HG03354 (cell line): ENCODE measurements around the gene PRKAR1B.

ENCODE experiments used
- ATAC-seq: cut with Tn5 transposase; IDR thresholded peaks from one replicate; pipeline ENCODE4 v1.9.1; 2021; ENCODE audit warnings: mild to moderate bottlenecking; ENCODE audit not compliant: unreplicated experiment, poor library complexity, severe bottlenecking

Gene PRKAR1B

DNA sequence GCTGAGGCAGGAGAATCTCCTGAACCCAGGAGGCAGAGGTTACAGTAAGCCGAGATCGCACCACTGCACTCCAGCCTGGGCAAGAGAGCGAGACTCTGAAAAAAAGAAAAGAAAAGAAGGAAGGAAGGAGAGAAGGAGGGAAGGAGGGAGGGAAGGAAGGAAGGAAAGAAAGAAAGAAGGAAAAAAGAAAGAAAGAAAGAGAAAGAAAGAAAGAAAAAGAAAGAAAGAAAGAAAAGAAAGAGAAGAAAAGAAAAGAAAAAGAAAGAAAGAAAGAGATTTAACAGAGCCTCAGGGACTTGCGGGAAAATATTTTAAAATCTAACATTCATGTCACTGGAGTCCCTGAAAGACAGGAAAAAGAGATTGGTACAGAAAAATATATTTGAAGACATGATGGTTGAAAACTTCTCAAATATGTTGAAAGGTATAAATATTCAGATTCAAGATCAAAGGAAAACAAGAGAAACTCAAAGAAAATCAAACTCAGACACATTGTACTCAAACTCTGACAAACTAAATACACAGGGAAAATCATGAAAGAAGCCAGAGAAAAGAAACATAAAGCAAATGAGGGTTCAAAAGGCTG, 25.9 kb downstream of the PRKAR1B start:
- ATAC-seq: no peak

DNA sequence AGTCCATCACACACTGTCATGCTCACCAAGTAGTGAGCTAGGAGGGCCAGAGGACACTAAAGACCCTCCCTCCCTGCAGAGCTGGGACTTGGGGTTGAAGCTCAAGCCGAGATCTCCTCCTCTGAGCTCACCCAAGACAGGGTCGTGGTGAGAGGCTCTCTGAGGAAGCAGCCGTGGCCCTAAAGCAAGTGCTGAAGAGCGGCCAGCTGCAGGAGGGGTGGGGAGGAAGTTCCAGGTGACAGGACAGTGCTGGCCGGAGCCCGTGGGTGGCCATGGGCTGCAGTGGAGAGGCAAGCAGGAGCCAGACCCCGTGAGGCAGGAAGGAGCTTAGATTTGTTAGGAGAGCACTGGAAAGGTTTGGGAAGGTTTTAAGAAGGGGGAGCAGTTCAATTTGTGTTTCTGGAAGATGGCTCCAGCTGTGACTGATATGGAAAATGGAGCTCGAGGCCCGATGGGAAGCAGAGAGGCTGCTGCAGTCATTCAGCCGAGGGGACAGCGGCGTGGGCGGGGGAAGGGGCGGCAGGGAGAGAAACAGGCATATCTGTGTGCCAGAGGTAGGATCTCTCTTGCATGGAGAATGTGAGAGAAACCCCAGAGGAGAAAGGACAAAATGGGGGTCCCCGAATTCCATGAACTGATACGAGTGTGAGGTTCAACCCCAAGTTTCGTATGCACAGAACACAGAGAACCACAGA, 27.5 kb downstream of the PRKAR1B start:
- ATAC-seq: no peak

DNA sequence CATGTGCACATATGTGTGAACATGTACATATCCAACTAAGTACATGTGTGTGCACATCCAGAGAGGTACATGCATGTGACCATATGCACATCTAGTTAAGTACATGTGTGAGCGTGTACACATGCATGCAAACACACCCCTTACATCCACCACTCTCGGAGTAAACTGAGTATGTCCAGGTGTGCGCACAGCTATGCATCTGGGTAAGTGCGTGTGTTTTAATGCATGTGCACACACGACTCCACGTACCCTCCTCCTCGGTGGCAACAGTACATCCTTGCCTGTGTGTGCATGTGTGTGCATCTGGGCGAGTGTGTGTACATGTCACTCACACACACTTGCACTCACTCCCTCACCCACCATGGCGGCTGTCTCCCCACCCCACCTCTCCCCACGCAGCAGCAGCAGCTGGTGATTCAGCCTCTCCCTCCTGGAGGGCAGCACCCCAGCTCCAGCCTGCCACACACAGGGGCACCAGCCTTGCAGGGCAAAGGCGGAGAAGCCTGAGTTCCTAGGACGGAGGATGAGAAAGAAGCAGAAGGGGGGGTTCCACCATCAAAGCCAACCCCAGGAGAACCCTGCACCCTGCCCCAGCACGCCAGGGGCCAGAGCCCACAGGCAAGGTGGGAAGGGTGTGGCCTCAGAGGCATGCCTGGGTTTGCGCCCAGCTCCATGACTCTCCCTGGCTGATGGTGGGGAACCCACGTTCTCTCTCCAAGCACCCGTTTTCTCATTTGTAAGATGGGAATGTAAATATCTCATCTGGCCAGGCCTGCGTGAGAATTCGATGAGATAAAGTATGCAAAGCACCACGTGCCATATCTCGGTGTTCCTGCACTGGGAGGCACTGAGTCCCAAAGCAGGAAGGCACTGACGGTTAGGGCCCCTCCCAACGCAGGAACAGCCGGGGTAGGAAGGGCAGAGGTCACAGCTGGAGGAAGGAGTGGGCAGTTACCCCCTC, 28.3 kb downstream of the PRKAR1B start:
- ATAC-seq: no peak

DNA sequence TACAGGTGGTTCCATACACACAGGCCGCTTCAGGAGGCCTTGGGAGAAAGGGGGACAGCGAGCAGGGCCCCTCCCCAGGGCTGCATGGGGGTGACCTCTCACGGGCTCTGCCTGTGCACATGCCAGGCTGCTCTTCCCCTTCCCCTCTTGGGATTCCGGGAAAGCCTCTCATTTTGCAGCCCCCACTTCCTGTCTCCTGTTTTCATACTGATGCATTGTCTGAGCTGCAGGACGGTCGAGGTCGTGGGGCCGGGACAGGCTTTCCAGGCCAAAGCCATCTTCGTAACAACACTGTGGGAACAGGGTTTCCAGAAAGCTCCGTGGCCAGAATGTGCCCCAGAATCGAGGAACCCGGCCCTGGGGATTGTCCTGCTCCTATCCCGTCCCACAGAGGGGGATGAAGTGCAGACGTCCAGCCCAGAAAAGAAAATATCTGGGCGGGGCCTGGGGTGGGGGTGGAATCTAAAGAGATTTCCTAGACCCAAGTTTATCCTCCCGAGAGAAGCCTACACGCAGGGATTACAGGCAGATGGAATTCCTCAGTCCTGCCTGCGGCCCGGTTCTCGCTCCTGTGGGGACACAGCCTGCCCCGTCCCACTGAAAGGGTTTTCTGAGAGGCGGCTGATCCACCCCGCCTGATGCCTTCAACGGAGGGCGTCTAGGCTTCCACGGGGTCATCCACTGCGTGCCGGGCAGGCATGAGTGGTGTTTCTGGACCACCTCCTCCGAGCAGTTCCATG, 30.1 kb downstream of the PRKAR1B start:
- no peak for ATAC-seq

DNA sequence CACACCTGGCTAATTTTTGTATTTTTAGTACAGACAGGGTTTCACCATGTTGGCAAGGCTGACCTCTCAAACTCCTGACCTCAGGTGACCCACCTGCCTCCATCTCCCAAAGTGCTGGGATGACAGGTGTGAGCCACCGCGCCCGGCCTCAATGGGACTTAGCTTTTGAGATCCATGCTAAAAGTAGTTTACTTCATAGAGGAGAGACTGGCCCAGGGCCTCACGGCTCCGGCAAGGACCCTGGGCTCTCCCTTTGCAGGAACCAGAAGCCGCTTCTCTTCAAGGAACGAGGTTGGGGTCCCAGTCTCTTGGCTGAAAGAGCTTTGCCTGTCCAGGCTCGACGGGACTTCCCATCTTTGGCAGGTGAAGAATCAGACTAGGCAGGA, 30.7 kb downstream of the PRKAR1B start:
- no peak for ATAC-seq

DNA sequence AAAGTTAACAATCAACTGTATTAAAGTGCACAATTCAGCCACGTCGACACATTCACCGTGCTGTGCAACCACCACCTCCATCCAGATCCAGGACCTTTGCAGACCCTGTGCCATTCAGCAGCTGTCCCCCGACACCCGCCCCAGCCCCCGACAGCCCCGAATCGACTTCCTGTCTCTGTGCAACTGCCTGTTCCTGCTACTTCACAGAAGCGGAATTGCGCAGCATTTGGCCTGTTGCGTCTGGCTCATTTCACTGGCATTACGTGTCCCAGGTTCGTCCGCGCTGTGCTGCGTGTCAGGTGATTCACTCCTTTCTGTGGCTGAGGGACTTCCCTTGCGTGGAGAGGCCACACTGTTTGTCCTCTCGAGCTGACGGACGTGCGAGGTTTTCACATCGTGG, 33.8 kb downstream of the PRKAR1B start:
- no peak for ATAC-seq

DNA sequence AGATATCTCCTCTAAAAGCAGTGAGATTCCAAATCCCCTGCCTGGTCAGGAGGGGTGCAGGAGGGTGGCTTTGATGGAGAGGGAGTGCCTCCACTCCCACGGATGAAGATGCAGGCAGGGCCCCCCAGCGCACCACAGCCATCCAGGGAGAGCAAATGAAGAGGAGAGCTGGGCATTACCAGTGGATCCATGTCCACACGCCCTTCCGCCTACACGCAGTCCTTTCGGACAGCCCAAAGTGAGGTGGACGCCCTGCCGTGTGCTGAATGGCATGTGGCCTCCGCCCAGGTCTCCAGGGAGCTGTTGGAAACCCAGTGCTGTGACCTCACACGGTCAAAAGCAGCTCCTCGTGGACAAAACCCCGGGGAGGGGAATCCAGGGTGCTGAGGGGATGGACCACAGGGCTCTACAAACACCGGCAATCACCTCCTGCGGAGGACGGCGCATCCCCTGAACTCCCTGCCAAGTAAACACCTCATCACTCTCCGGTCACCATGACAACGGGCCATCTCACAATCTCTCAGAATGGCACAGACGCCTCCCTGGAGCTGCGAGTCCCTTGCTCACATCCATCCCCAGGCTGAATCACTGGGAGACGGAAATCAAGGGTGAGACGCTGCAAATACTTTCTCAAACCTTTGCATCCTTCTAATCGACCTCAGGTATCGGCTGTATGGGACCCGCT, 35.6 kb downstream of the PRKAR1B start:
- ATAC-seq: no peak

DNA sequence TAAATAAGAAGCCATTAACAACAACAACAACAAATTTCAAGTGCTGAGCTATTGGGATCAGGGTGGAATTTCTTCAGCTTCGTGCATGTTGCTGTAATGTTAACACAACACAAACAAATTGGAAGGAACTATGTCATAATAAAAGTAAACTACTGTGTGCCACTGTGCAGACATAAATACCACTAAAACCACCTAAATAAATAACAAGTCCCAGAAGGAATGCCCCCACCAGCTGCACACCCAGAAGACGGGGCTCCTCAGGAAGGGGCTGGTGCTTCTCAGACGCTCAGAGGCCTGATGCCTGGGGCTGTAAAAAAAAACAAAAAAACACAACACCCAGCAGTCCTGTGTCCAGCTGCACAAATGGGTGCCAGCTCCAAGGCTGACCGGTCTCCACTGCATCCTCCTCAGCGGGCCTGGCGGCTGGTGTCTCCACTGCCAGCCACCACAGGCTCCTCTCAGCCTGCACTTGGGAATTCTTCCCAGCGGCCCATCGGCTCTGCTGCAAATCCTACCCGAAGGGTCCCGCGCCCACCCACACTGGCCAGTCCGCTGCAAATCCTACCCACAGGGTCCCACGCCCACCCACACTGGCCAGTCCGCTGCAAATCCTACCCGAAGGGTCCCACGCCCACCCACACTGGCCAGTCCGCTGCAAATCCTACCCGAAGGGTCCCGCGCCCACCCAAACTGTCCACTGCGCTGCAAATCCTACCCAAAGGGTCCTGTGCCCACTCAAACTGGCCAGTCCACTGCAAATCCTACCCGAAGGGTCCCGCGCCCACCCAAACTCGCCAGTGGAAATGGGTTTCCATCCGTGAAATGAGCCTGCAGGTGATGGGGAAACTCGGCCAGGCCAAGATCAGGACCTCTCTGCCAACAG, 36.4 kb downstream of the PRKAR1B start:
- no peak for ATAC-seq

DNA sequence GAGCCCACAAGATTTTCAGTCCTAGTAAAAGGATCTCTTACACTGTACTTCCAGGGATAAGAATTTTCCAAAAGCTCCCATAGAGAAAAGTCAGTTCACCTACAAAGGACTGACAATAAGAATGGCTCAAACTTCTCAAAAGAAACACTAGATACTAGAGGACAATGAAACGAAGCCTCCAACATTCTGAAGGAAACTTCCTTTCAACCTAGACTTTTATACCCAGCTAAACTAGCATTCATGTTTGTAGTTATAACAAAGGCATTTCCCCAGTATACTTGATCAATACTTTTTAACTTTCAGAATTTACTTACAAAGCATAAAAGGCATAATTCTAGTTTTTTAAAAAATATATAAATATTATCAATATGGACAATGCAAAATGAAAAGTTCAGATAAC, 41.5 kb downstream of the PRKAR1B start:
- ATAC-seq: no peak

DNA sequence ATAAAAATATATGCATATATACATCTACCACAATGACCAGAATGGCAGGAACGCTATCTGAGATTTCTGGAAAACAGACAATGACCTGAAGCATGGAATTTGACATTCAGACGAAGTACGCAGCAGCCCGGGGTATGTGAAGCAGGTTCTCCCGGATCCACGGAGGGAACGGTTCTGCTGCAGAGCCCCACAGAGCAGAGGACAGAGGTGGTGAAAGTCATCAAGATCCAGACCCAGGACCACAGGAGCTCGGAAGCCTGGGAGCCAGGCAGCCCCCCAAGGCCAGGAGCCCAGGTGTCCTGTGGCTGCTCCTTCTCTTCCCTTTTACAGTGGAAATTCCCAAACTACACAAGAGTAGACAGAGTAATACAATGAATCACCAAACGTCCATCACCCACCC, 42.7 kb downstream of the PRKAR1B start:
- no peak for ATAC-seq

DNA sequence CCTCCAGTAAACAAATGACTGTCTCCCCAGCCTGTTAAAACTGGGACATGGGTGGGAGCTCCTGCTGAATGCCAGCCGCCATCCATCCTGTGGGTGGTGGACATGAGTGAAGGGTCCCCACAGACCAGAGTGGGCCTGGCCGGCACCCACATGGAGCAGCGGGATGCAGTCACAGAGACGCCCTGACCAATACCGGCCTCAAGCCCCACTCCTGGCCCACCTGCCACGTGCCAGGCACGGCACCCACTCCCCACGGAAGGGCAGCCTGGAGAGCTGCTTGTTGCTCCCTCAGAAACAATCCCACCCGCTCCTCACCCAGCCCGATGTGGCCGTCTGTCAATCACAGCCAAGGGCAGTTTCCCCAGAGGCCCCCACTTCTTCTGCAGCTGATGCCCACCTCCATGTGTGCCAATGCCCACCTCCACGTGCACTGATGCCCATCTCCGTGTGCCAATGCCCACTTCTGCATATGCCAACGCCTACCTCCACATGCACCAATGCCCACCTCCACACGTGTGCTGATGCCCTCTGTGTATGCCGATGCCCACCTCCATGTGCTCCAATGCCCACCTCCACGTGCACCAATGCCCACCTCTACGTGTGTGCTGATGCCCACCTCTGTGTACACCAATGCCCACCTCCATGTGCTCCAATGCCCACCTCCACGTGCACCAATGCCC, 43.4 kb downstream of the PRKAR1B start:
- ATAC-seq: no peak

DNA sequence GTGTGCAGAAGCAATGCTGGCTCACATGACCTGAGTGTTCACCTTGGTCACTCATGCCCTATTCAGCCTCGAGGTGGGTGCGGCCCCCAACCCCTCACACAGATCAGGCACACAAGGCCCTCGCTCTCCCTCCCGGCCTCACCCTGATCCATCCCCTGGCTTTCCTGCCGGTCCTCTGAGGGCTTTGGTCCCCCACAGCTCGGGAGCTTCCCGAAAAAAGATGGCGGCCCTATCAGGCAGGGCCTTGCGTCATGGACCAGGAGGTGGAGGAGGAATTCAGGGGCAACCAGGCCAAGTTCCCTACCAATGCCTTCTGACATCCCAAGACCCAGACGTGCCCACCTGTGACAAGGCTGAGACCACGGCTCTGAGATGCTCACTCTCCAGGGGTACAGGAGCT, 44.3 kb downstream of the PRKAR1B start:
- no peak for ATAC-seq

DNA sequence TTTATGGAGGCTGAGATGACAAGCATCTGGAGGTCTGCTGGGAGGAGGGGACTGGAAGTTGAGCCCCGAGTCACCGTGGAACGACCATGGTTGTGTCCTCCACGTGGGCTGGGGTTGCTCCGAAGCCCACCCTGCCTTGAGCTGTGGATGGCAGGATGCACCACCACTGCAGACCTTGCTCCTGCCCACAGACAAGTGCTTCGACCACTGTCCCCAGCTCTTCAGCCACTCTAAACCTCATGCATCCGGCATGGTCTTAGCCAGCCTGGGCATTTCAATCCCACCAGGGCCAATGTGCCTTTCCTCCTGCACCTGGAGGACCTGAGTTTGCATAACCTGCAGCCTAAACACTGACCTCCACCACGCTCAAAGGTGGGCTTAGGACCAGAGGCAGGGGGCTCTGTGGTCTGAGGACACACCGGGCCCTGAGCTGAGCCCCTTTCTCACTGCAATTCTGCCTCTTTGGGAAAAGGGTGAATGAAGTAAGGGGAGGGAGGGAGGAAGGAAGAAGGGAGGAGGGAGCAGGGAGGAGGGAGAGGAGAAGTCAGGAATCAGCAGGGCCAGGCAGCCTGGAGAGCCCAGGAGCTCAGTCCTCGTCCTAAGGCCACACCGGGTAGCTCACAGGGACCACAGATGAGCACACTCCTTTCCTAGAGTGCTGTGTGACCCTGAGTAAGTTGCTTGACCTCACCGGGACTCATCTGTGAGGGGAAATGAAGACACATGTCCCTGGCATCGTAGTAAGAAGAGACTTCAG, 45.4 kb downstream of the PRKAR1B start:
- ATAC-seq: no peak

DNA sequence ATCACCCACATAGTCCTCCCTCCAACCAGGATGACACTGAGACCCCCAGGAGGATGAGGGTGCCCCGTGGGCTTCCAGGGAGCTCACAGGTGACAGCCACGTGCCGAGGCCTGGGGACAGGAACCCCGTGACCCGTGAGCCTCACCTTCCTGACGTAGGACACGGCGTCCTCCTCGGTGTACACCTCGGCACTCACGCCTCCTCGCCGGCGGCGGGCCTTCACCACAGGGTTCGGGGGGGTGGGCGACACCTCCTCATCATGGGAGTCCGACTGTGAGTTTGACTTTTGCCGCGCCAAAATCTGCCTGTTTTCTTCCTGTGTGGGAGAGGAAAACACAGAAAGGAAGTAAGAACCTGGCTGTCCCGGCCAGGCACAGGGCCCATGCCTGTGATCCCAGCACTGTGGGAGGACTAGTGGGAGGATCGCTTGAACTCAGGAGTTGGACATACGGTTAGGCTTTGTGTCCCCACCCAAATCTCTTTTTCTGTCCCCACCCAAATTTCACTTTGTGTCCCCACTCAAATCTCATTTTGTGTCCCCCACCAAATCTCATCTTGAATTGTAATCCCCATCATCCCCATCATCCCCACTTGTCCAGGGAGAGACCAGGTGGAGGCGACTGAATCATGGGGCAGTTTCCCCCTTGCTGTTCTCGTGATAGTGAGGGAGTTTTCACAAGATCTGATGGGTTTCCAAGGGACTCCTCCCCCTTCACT, 46.5 kb downstream of the PRKAR1B start:
- no peak for ATAC-seq

DNA sequence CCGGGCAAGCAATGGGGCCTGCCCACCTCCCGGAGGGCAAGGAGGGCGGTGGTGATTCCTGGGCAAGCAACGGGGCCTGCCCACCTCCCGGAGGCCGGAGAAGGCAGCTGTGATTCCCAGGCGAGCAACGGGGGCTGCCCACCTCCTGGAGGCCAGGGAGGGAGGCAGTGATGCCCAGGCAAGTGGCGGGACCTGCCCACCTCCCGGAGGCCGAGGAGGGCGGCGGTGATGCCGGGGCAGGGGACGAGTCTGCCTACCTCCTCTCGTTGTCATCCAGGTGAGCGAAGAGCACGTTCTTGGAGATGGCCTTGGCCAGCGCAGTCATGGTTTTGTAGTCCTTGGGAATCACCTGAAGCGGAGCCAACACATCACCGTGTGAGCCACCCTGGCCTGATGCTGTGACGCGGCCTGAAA, 50.1 kb downstream of the PRKAR1B start:
- no peak for ATAC-seq

DNA sequence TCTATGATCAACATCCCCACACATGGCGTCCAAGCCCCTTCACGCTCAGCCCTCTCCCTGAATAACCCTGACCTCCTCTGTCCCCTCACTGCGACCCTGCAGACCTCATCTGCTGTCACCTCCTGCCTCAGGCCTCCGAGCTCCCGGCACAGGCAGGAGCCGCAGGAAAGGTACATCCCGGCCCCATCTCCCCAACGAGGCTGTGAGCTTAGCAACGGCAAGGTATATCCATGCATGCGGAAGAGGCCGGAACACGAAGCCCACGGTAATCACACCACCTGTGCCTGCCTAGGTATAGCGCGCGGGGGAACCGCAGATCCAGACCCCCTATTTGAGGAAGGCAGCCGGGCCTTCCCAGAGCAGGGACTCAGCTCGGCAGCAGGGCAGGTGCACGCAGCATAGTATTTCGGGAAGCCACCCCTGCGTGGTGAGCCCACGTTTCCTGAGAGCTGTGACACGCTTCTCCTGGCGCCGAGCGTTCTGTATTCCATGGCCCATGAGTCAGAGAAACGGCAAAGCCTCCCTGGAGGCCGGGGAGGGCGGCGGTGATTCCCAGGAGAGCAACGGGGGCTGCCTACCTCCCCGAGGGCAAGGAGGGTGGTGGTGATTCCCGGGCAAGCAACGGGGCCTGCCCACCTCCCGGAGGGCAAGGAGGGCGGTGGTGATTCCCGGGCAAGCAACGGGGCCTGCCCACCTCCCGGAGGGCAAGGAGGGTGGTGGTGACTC, 50.7 kb downstream of the PRKAR1B start:
- no peak for ATAC-seq
